ENCODE results near the gene DRC1. TPM values are rescaled to one million over a fixed set of nuclear protein-coding genes. Genes with fewer than 3 reads are reported as not detected.
"Not testable (repeated sequence)": the region's sequence is repeated elsewhere in the genome, so short reads cannot be mapped to it uniquely, and the experiment has no call there.

Gene DRC1
- total RNA-seq, 1 donor from 2014 or later: 0.13 TPM

GRCh38 chr2:26463244-26464192 is 61.8 kb downstream of the DRC1 start:
- no peak for DNase-seq (ENCODE audit: low read depth, low spot score)

GRCh38 chr2:26464390-26465265 is 62.9 kb downstream of the DRC1 start:
- DNase-seq (ENCODE audit: low read depth, low spot score): no peak

- DNase-seq (ENCODE audit: low read depth, low spot score): no peak
Measured at GRCh38 chr2:26465266-26465925, 63.7 kb downstream of the DRC1 start.

GRCh38 chr2:26465981-26466471 is 64.3 kb downstream of the DRC1 start:
- no peak for DNase-seq (ENCODE audit: low read depth, low spot score)

- DNase-seq (ENCODE audit: low read depth, low spot score): no peak
Measured at GRCh38 chr2:26466662-26467310, 65.1 kb downstream of the DRC1 start.

GRCh38 chr2:26468544-26468943 is 66.8 kb downstream of the DRC1 start:
- DNase-seq (ENCODE audit: low read depth, low spot score): not testable (repeated sequence)

- no peak for DNase-seq (ENCODE audit: low read depth, low spot score)
Measured at GRCh38 chr2:26469092-26469710, 67.5 kb downstream of the DRC1 start.

- DNase-seq (ENCODE audit: low read depth, low spot score): no peak
Measured at GRCh38 chr2:26469955-26470354, 68.2 kb downstream of the DRC1 start.

- DNase-seq (ENCODE audit: low read depth, low spot score): no peak
Measured at GRCh38 chr2:26470601-26471260, 69.0 kb downstream of the DRC1 start.

- no peak for DNase-seq (ENCODE audit: low read depth, low spot score)
Measured at GRCh38 chr2:26471289-26471688, 69.6 kb downstream of the DRC1 start.

GRCh38 chr2:26471766-26472706 is 70.3 kb downstream of the DRC1 start:
- no peak for DNase-seq (ENCODE audit: low read depth, low spot score)

- DNase-seq (ENCODE audit: low read depth, low spot score): no peak
Measured at GRCh38 chr2:26472821-26473655, 71.3 kb downstream of the DRC1 start.

- DNase-seq (ENCODE audit: low read depth, low spot score): no peak
Measured at GRCh38 chr2:26473796-26474195, 72.1 kb downstream of the DRC1 start.

- DNase-seq (ENCODE audit: low read depth, low spot score): no peak
Measured at GRCh38 chr2:26474261-26474785, 72.6 kb downstream of the DRC1 start.

GRCh38 chr2:26475037-26475436 is 73.3 kb downstream of the DRC1 start:
- DNase-seq (ENCODE audit: low read depth, low spot score): no peak

GRCh38 chr2:26475832-26476501 is 74.2 kb downstream of the DRC1 start:
- no peak for DNase-seq (ENCODE audit: low read depth, low spot score)

All from pulmonary artery endothelial cell (primary cell).